Esophagus muscularis mucosa (tissue), 4 donors: ENCODE results near the gene FAM114A1. TPM values are rescaled to one million over a fixed set of nuclear protein-coding genes. Genes with fewer than 3 reads are reported as not detected.
A peak's percentile ranks its signal among the peaks of the same experiment; 100 is the strongest.

Source experiments
- DNase-seq: peaks from one replicate; pipeline ENCODE4 v3.0.0-alpha.2; 2017; ENCODE audit errors: extremely low spot score
- H3K27ac ChIP-seq, 4 donors: fragments of 200-600 bp; sonication (generic); replicated peaks in 1 of 4; 1 replicate in 3 of 4; 2 replicates in 1 of 4; pipeline ENCODE4 v1.5.1; 2016 to 2019; ENCODE audit warnings: mild to moderate bottlenecking in 1 of 4
- H3K27me3 ChIP-seq, 4 donors: fragments of 200-600 bp; sonication (generic); one replicate each; pipeline versions ENCODE4 v1.5.1 to v1.6.0; 2016 to 2019
- H3K36me3 ChIP-seq, 4 donors: fragments of 200-600 bp; sonication (generic); one replicate each; pipeline ENCODE4 v1.5.1; 2016 to 2019
- H3K4me1 ChIP-seq, 4 donors: fragments of 200-600 bp; sonication (generic); one replicate each; pipeline ENCODE4 v1.5.1; 2016 to 2019
- H3K4me3 ChIP-seq, 4 donors: fragments of 200-600 bp; sonication (generic); 1 replicate in 2 of 4; 2 replicates in 2 of 4; pipeline ENCODE4 v1.5.1; 2016 to 2019; ENCODE audit warnings: mild to moderate bottlenecking in 4 of 4, moderate library complexity in 1 of 4
- H3K9me3 ChIP-seq, 4 donors: fragments of 200-600 bp; sonication (generic); 1 replicate in 3 of 4; 2 replicates in 1 of 4; pipeline ENCODE4 v1.5.1; 2016 to 2019
- EP300 ChIP-seq: sonication (generic); formaldehyde crosslinking; IDR thresholded peaks from one replicate; pipeline ENCODE4 v1.6.1; 2017; ENCODE audit warnings: antibody characterized with exemption
- POLR2A ChIP-seq: fragments of 450-650 bp; IDR thresholded peaks from one replicate; pipeline ENCODE4 v1.6.1; 2017; ENCODE audit warnings: antibody characterized with exemption, moderate library complexity, mild to moderate bottlenecking, low read depth
- POLR2AphosphoS5 ChIP-seq, 2 donors: sonication (generic); formaldehyde crosslinking; IDR thresholded peaks; one replicate each; pipeline ENCODE4 v1.6.1; 2017; ENCODE audit warnings: antibody characterized with exemption in 2 of 2
- WGBS: methylation state at CpG from one replicate; pipeline ENCODE4 v1.1.5; 2018; 5-methylcytosine and 5-hydroxymethylcytosine counted together
- intact Hi-C: fragments of 100-400 bp; cut with DNase I; formaldehyde crosslinking; loops from one replicate; pipeline ENCODE4 v1.15.1; 2023
- total RNA-seq, 4 donors: library from RNA; depleted of rRNA; stranded (reverse); fragments of >200 nt; gene quantifications; one replicate each; pipeline versions ENCODE4 v1.1.0 to v1.2.1, GENCODE V29; 2016
- TF ChIP-seq, protein P1 (sequence below), 3 experiments: fragments of 200-600 bp in 2 of 3; fragments of 450-650 bp in 1 of 3; sonication (generic) in 2 of 3; IDR thresholded peaks; one replicate each; pipeline ENCODE4 v1.5.1; 2017 to 2019; ENCODE audit warnings: antibody characterized with exemption in 3 of 3, mild to moderate bottlenecking in 2 of 3, moderate library complexity in 1 of 3

The FAM114A1 gene
- total RNA-seq, 4 donors from 2014 or later = 88.6 to 145 (median 110) TPM

DNA sequence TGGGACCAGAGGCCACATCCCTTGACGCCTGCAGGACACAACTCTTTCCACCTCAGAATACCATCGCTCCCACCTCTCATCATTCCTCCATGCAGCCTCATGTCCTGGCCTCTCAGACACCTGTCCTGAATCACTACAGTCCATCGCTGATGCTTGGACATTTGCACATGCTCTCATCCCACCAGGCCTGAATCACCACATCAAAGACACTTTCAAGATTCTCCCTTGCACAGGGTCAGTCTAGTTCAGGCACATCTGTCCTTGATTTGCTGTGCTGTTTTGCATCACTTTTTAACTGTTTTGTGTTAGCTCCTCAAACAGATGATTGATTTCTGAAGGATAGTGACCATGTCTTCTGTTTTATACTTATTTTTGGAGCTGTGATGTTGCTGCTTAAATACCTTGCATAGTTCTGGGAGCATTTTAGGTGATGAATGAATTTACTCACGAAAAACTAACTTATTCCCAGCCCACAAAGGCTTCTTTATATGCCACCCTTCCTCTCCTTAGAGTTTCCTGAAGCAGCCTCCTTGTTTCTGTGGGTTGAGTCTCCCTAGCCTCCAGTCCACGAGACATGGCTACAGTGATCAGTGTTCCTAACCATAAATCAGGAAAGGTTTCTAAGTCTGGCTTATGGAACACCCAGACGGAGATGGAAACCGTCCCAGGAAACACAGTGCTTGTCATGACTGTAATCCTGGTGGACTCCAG lies 2.6 kb downstream of the FAM114A1 start:
- peaks cover 0 to 15% (median 0%) of the 10 kb centered on the region in 4 donors for H3K36me3 ChIP-seq
- TF ChIP-seq POLR2A = no peak
- TF ChIP-seq, protein P1, sequence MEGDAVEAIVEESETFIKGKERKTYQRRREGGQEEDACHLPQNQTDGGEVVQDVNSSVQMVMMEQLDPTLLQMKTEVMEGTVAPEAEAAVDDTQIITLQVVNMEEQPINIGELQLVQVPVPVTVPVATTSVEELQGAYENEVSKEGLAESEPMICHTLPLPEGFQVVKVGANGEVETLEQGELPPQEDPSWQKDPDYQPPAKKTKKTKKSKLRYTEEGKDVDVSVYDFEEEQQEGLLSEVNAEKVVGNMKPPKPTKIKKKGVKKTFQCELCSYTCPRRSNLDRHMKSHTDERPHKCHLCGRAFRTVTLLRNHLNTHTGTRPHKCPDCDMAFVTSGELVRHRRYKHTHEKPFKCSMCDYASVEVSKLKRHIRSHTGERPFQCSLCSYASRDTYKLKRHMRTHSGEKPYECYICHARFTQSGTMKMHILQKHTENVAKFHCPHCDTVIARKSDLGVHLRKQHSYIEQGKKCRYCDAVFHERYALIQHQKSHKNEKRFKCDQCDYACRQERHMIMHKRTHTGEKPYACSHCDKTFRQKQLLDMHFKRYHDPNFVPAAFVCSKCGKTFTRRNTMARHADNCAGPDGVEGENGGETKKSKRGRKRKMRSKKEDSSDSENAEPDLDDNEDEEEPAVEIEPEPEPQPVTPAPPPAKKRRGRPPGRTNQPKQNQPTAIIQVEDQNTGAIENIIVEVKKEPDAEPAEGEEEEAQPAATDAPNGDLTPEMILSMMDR (IDR thresholded peaks at IDR 0.05) = no peak
- no peak for TF ChIP-seq EP300
- TF ChIP-seq POLR2AphosphoS5 (IDR thresholded peaks at IDR 0.05) = no peak
- no peak overlapping the region for H3K4me3 ChIP-seq
- DNase-seq = no peak
- 50% methylated on average over 7 of the region's 7 CpGs for WGBS
- intact Hi-C loops = no loop called here
- no peaks in the 10 kb centered on the region for H3K9me3 ChIP-seq
- no peaks in the 10 kb centered on the region for H3K27me3 ChIP-seq
- peaks cover 12 to 69% (median 60%) of the 10 kb centered on the region in 4 donors for H3K4me1 ChIP-seq
- H3K27ac ChIP-seq = peak overlapping the region; percentile 89 to 95 (median 95)

DNA sequence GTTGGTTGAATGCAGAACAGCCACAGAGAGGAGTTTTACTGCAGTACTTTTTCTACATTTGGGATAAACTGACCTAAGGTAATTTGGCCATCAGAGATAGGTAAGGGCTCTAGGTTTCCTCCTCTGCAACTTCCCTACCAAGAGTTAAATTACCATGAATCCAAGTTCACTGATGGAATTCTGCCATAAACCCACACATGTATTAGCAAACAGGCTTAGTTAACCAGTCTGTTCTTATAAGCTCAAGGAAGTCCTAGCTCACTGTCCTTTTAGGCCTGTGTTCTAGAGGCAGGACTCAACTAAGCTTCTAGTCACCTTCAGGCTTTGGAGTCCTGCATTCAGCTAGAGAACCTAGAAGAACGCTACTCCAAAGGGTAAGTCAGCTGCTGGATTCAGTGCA lies 4.0 kb downstream of the FAM114A1 start:
- intact Hi-C loops = no loop called here
- WGBS = 80% methylated on average over 1 of the region's 1 CpG
- Histone ChIP-seq H3K4me1 (peaks cover 12 to 69% (median 60%) of the 10 kb centered on the region in 4 donors), H3K9me3 (no peaks in the 10 kb centered on the region), H3K4me3 (no peak overlapping the region), H3K27ac (no peak overlapping the region), H3K36me3 (peaks cover 0 to 15% (median 0%) of the 10 kb centered on the region in 4 donors), H3K27me3 (no peaks in the 10 kb centered on the region)
- no peak for TF ChIP-seq POLR2AphosphoS5 (IDR thresholded peaks at IDR 0.05)
- DNase-seq = no peak

DNA sequence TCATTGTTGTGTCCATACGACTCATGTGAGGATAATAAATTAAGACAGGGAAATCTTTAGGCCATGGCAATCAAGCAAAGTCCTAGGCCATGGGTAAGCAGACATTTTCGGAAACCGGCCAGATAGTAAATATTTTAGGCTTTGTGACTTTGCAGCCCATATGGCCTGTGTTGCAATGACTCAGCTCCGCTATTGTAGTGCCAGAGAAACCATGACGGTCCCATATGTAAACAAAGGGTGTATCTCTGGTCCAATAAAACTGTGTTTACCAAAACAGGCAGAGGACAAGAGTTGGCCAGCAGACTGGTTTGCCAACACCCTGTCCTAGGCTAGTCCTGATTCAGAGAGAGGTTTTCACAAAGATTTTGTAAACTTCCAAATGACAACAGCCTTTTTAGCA lies 5.0 kb downstream of the FAM114A1 start:
- no peaks in the 10 kb centered on the region for H3K27me3 ChIP-seq
- H3K27ac ChIP-seq = peak overlapping the region in 1 of 4 donors; percentile 16
- TF ChIP-seq, protein P1 (IDR thresholded peaks at IDR 0.05) = no peak
- no peak for TF ChIP-seq POLR2A
- no peaks in the 10 kb centered on the region for H3K9me3 ChIP-seq
- no peak for DNase-seq
- 77% methylated on average over 5 of the region's 5 CpGs for WGBS
- intact Hi-C loops = no loop called here
- peaks cover 12 to 64% (median 54%) of the 10 kb centered on the region in 4 donors for H3K4me1 ChIP-seq
- no peak overlapping the region for H3K4me3 ChIP-seq
- H3K36me3 ChIP-seq = peaks cover 0 to 15% (median 6%) of the 10 kb centered on the region in 4 donors

DNA sequence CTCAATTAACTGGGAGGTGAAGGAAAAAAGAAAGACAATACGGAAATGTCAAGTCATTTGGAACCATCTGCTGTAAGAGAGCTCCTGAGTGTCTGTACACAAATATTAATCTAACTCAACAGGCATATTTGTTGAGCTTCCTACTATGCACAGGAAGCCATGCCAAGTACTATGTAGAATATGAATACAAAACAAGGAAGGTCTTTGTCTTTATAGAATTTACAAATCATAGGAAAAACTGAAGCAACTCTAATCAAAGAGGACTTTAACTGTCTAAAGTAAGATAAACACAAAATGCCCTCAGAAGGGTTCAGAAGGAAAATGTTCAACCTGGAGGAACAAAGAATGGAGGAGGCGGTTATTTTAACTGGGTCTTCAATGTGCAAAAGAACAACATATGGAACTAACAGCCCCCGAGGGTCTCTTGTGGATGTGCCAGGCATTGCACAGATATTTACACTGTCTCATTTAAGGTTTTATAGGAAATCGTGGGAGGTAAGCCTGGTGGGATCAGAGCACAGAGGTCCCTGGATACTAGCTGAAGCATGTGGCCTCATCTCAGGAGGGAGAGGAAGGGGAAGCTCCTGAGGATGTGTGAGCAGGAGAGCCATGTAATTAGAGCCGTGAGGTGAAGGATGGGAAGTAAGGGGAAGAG lies 5.8 kb downstream of the FAM114A1 start:
- no peak overlapping the region for H3K4me3 ChIP-seq
- H3K4me1 ChIP-seq = peaks cover 12 to 61% (median 51%) of the 10 kb centered on the region in 4 donors
- no peak for TF ChIP-seq POLR2AphosphoS5 (IDR thresholded peaks at IDR 0.05)
- no peak for TF ChIP-seq POLR2A
- TF ChIP-seq, protein P1 (IDR thresholded peaks at IDR 0.05) = no peak
- no peak for TF ChIP-seq EP300
- no peaks in the 10 kb centered on the region for H3K9me3 ChIP-seq
- 71% methylated on average over 5 of the region's 5 CpGs for WGBS
- no peaks in the 10 kb centered on the region for H3K27me3 ChIP-seq
- no peak for DNase-seq
- intact Hi-C loops = no loop called here
- H3K27ac ChIP-seq = peak overlapping the region in 1 of 4 donors; percentile 16
- H3K36me3 ChIP-seq = peaks cover 6 to 20% (median 12%) of the 10 kb centered on the region in 4 donors

DNA sequence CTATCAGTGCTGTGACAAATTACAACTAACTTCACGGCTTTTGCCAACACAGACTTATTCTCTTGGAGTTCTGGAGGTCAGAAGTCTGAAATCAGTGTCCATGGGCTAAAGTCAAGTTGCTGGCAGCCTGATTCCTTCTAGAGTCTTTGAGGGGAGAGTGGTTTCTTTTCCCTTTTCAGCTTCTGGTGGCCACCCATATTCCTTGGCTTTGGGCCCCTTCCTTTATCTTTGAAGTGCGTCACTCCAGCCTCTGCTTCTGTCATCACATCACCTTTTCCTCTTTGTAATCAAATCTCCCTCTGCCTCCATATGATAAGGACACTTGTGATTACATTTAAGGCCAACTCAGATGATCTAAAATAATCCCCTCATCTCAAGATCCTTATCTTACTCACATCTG lies 9.0 kb downstream of the FAM114A1 start:
- no peak for DNase-seq
- Histone ChIP-seq H3K36me3 (peaks cover 16 to 41% (median 31%) of the 10 kb centered on the region in 4 donors), H3K27ac (no peak overlapping the region), H3K4me1 (peaks cover 0 to 30% (median 21%) of the 10 kb centered on the region in 4 donors), H3K27me3 (no peaks in the 10 kb centered on the region), H3K9me3 (no peaks in the 10 kb centered on the region), H3K4me3 (no peak overlapping the region)
- TF ChIP-seq, protein P1 (IDR thresholded peaks at IDR 0.05) = no peak
- no peak for TF ChIP-seq POLR2A
- TF ChIP-seq EP300 = no peak
- TF ChIP-seq POLR2AphosphoS5 (IDR thresholded peaks at IDR 0.05) = no peak
- intact Hi-C loops = no loop called here
- 90% methylated on average over 2 of the region's 2 CpGs for WGBS
